HG03354 (cell line): ENCODE measurements around the gene LPP.

Experiments
- ATAC-seq: cut with Tn5 transposase; IDR thresholded peaks from one replicate; pipeline ENCODE4 v1.9.1; 2021; ENCODE audit warnings: mild to moderate bottlenecking; ENCODE audit not compliant: unreplicated experiment, poor library complexity, severe bottlenecking

LPP gene

DNA sequence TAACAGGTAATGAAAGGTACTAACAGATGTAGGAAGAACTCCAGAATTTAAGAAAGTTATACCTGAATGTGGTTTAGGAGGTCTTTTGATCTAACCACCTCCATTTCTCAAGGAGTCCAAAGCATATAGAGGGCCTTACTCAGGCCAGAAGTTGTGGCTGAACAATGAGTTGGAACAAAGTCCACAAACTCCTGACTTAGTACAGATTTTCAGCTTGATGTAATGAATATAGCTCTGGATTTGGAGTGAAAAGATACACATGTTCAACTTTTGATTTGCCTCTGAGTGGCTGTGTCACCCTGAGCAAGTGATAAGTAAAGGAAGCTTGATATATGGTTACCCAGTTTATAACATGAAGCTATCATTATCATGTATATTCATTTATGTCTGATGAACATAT is 390.1 kb downstream of the LPP start:
- no peak for ATAC-seq

DNA sequence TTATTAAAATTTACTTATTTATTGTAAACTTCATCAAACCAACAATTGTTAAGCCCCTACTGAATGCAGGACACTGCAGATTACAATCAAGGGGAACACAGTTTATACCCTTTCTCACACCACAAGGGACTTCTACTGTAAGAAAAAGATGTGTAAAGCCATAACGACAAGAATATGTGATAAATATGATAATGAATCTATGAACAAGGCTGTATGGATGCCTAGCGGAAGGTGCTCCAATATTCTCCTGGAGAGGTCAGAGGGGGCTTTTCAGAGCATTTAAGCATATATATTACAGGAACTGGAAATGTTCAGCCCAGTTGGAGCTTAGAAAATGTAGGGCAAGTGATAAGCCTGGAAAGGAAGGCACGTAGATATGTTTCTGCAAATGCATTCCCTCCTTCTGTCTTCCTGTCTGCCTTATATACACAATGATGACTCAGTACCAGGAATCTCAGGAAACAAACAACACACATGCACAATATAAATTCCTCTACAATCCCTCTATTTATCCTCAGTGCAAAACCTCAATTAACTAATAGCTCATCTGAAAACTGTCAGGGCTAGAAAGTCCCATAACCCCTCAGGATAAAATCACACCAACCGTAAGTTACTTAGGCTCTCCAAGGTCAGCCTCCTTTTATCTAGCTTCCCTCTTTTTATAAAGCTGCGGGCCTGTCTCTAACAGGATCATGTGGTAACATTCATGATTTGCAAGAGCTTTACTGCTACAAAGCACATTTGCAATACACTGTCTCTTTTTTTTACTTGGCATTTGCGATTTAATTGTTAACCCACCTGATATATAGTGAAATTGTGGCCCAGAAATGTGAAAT is 393.1 kb downstream of the LPP start:
- no peak for ATAC-seq

DNA sequence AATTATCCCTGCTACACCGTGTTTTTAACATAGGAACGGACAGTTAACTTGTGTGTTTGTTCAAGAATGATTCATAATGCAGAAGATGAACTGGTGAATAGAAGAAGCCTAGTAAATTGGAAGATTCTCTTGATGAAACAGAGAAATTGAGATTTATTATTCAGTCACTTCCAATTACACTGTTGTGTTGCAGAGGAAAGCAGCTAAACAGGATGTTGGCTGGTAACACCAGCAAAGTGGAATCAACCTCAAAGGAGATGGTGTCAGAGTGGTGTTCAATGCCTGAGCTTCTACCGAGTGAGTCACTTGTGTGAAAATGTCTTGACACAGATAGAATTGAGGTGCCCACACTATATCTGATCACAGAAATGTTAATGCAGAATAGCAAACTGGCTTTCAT is 399.6 kb downstream of the LPP start:
- ATAC-seq: no peak

DNA sequence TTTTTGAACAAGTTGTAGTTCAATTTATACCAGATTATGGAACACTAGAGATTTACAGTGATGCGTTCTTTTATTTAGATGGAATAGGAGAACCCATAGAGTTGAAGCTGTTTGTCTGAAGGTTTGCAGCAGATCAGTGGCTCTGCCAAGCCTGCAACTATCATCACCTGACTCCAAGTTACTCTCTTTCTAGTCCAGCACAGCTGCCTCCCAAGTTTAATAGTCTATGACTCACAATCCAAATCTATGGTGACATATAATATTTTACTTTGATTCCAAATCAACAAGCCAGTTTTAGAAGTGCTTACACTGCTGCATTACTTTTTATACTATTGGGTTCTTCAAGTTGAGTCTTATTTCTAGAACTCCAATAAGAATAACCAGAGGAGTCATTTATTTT is 400.4 kb downstream of the LPP start:
- ATAC-seq: no peak

DNA sequence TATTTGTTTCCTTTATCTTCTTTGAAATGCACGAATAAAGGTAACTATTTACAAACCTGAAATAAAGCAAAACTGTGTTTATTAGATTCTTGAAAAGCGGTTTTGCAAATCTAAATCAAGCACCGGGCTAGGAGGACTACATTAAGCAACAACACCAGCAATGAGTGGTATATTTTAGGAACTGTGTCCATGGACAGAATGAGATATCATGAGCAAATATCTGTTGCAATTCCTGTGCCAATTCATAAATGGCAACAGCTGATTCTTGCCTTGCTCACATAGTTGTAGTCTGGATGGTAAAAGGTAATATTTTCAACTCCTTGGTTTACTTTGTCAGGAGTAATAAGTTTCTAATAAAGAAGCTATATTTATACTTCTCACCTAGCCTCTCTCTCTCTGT is 403.3 kb downstream of the LPP start:
- ATAC-seq: no peak

DNA sequence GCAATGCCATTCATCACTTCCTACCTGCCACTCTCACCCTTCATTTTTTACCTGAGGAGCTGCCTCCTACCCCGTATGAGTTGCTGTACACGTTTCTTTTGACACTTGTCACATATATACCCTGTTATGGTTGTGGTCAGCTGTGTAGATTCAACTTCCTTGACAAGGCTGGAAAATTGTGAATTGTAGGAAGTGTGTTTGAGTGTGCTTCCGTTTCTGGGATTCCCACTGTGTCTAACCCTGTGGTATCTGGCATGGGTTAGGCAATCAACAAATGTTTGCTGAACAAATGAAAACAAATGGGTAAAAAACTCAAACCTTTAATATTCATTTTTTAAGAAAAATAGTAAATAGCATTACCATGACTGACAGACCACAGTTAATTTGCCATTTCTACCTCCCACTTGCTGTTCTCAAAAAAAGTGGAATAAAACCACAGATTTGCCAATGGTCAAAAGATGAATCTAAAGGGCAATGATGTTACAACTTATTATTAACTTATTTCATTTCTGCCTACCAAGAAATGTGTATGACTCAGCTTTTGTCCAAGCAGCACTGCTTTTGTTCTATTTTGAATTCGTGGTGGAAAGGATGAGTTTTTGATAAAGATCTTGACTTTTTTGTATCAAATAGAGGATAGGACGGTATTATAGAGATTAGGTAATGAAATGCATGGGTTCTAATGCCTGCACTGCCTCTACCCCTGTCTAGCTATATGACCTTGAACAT is 404.6 kb downstream of the LPP start:
- no peak for ATAC-seq

DNA sequence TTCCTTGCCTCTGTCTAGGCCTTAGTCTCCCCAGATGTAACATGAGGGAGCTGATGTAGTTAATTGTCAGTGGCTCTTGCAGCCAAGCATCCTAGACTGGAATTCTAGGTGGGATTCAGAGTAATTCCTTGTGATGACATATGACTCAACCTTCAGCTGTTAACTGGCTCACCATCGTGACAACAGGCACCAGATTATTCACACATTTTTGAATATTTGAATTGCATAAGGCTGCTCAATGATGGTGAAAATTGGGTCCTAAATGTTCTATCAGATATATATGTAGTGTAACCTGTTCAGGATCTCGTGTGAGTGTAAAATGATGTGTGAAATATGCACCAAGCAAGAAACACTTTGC is 405.1 kb downstream of the LPP start:
- no peak for ATAC-seq

DNA sequence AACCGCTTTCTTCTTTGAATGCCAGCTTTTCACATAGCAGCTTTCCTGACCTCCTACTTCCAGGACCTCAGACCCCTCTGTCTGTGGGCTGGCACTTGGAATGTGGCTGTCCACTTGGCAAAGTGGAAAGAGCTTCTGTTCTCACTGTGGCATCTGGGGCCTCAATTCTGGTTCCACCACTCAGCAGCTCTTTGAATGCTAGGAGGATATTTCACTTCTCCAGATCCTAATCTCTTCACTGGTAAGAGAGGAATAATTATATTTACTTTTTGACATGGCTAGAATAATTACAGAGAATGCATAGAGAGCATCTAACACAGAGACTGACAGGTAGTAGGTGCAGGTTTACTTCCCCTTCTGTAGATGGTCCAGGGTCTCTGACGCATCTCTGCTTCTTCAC is 405.9 kb downstream of the LPP start:
- no peak for ATAC-seq

DNA sequence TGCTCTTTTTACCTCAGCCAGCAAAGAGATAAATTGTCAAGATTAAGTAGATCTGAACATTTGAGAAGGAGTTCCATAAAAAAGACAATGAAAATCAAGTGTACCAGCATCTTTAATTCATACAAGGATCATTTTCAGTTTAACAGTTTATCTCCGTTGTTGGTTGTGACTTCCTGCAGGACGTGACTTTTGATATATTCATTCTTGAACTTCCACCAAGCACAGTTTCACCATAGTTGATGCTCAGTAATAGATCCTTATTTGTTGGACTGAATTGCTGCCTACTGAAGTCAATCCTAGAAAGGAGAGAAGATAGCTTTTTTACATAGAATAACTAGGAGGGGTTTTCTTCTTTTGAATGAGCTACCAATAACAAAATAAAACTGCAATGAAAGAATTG is 408.2 kb downstream of the LPP start:
- no peak for ATAC-seq

DNA sequence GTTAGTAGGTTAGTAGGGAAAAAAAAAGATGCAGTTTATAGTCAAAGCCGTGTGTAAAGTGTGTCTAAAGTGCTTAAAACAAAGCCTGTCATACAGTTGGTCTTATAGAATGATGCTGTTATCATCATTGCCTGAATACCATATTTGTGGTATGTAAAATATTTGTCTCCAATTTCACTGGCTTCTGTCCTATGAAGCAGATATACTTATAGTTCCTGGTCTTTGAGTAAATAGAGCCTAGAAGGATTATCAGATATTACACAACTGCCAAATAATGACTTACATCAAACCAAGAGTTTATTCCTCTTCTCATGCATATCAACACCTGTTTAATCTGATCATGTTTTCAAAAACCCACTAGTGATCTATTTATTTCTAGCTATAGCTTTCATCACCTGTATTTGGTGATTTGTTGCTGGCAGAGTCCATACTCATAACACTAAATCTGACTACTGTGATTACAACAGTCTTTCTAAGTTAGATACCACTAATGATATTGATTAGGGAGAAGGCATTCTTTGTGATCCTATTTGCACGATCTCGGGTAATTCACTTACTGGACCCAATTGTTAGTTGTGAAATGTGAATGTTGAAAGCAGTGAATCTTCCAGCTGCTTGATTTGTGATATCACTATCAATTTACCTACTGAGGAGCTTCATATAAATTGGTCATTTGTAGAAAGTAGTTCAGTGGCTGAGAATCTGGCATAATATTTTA is 413.7 kb downstream of the LPP start:
- ATAC-seq: no peak

DNA sequence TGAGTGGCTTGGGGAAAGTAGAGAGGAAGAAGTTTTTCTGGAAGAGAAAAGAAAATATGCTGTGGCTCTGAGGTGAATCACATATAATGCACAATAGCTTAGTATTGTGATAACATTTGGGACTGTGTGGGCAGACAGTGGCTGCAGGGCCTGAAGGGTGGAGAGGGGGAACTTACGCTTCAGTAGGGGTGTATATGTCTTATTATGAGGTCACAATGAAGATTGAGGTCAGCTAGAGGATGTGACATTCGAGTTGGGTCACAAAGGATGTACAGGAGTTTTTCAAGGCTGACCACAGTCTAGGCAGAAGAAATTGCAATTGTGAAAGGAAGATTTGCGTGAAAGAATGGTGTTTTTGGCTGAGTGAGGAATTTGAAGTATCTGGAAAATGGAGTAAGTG is 414.8 kb downstream of the LPP start:
- ATAC-seq: no peak

DNA sequence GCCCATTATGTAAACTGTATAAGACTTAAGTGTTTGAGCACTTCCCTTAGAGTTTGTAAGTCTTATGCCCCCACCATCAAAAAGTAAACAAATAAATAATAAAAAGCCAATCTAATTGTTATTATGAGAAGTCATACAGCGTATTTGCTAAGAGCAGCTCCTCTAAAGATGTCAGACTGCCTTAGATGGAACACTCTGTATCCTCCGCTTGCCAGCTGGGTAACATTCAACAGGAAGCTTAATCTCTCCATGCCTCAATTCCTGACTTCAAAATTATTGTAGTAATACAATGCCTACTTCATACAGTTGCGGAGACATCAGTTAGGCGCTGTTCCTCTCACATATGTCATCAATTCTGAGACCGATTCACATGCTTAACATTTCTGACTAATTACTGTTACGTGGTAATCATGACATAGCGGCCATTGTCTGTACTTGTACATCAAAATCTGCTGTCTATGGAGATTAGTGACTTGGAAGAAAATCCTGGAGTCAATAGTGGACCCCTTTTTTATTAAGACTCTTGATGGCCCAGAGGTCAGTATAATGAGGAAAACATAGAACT is 417.7 kb downstream of the LPP start:
- no peak for ATAC-seq

DNA sequence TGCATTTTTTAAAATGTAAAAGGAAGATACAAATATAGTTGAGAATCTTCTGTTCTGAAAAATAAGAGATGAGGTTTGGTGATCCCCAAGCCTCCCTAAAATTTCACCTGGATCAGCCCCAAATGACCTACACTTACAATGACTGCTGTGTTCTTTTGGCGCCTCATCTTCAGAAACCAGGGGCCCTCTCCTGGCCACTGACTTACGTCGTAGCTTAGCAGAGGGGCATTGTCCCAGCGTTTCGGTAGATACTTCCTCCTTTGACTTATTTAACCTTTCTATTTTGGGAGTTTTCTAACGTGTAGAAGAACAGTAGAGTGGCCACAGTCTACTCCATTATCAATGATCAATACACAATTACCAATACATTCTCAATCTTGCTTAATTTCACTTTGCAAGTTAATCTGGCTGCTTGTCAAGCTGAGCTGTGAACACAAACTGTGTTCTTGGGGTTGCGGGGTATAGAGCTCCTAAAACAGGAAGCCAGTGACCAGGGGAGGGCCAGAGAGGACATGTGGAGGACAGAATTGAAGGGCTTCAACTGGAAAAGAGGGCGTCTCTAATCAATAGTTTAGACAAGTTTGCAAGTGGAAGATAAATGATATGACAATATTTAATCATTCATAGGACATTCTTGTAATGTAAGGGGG is 419.5 kb downstream of the LPP start:
- ATAC-seq: no peak

DNA sequence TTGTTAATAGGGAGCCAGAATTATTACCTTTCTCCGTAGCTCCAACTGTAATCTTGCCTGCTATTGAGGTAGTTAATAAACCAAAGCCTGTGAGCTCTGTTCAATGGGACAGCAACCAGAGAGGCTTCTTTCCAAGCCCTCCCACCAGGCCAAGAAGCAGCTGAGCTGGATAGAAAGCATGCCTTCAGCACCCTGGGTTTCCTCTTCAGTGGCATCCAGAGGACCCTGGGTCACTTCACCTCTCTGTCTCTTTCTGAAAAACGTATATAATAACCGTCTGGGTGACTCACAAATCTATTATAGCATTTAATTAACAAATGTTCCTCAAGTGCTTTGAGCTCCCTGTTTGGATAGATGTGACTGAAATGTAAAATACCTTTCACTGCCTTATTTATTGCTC is 420.0 kb downstream of the LPP start:
- ATAC-seq: no peak

DNA sequence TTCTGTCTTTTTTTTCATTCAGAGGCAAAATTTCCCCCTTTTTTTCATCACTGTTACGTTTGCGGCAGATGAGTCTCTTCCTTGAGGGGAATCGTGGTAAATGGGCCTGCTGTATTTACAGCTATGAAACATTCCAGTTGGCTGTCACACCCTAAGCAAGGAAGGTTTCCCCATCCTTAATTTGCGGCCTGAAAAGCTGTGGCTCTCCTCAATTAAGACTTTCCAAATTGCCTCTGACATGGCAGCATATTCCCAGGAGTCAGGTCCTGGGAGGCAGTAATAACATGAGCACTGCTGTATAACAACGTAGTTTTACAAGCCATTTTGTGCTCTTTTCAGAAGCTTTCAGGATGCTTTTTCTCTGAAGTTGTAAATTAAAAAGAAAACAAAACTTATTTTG is 420.9 kb downstream of the LPP start:
- no peak for ATAC-seq

DNA sequence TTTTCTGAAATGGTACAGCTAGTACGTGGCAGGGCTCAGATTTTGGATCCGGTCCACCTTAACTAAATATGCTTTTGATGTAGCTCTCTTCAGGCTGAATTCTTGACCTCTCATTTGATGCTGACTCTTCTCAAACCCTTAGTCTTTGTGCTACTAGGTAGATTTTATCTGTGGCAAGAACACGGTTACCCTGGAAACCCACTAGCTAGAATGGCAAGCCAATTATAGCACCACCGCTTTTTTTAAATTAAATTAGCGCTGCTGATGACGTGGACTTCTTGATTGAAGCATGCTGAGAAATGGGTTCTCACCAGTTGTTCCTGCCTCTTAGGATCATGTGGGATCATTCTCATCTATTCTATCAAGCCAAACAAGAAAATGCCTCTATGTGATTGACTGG is 421.5 kb downstream of the LPP start:
- no peak for ATAC-seq

DNA sequence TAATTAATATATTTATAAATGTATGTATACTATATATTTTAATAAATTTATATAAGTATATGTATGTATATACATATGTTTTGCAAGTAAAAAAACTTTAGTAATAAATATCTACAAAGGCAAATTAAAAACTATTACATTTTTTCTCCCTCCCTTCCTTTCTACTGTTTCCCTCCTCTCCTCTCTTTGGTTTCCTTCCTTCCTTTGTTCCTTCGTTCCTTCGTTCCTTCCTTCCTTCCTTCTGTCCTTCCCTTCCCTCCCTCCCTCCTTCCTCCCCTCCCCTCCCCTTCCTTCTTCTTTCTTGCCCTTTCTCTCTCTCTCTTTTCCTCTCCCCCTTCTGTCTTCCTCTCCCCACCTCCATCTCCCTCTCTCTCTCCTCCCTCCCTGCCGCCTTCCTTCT is 423.6 kb downstream of the LPP start:
- no peak for ATAC-seq

DNA sequence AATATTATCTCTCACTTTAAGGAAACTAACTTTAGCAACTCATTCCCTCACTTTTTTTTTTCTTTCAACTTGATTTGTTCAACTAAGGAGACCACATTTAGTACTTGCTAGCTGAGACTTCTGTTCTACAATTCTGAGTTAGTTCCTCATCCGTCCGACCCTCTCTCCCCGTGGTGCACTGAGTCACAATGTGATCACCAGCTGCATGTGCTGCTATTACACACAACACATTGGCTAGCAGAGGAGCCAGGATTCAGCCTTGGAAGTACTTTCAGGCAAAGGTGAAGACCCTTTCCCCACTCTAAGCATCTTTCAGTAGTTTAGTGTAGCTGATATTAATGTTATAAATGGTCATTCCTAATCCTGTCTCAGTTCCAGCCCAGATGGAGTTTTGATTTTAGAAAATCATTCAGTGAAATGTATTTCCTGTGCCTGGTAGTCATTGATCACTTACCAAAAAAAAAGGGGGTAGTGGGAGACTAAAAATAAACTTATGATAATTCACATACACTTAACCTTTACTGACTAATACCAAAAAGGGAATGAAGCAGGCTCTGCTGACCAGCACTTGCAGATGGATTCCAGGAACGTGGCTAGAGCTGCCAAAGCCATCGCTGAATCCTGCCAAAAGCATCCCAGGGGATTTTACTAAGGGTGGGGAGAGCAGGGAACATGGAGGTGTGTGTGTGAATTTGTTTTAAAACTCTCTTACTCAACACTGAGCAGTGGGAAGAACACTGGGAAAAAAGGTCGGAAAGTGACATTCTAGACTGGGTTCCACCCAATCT is 424.8 kb downstream of the LPP start:
- no peak for ATAC-seq

DNA sequence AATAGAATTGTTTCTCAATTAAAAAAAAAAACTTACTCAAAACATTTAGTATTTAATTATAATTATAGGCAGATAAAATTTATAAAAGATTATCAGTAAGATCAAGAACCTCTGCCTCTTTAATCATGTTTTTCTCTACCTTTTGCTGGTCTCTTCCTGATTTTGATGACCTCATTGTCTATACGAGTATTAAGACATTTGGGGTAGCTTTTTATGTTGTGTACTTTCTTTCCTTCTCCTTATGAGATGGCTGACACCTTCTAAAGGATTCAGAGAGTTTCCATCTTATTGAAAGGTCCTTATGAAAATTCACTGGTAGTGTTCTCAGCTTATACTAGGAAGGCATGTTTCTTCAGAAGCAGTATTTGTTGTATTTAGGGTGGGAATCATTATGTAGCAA is 426.3 kb downstream of the LPP start:
- no peak for ATAC-seq
